T-cell (primary cell): ENCODE measurements around the gene NDUFV3. TPM values are rescaled to one million over a fixed set of nuclear protein-coding genes. Genes with fewer than 3 reads are reported as not detected.
"Not testable (repeated sequence)": the region's sequence is repeated elsewhere in the genome, so short reads cannot be mapped to it uniquely, and the experiment has no call there.

Experiments
- ATAC-seq, 4 experiments: fragments of 200-7000 bp in 3 of 4; fragments of 150-1000 bp in 1 of 4; cut with Tn5 transposase; replicated peaks in 1 of 4; 1 replicate in 3 of 4; 2 replicates in 1 of 4; pipeline ENCODE4 v1.10.0; 2021; ENCODE audit warnings: moderate library complexity in 3 of 4, mild to moderate bottlenecking in 2 of 4, moderate number of reproducible peaks in 1 of 4
- CTCF ChIA-PET, 2 donors: fragments of 300-600 bp; sonication (Branson Sonifier 250); formaldehyde crosslinking; loops; one replicate each; lab custom pipeline; 2022; ENCODE audit warnings: antibody characterized with exemption in 2 of 2; lab: Charles Lee
- POLR2A ChIA-PET, 2 donors: fragments of 300-600 bp; sonication (Branson Sonifier 250); formaldehyde crosslinking; loops; one replicate each; lab custom pipeline; 2022; ENCODE audit warnings: antibody characterized with exemption in 2 of 2; lab: Charles Lee
- DNase-seq, 35 experiments: peaks; one replicate each; pipeline versions ENCODE4 v3.0.0 to v3.0.0-alpha.2; 2013 to 2023
- H3K27ac ChIP-seq: one replicate; pipeline ENCODE4 v1.5.1; 2013; ENCODE audit warnings: low read length
- H3K27me3 ChIP-seq, 2 experiments: replicated peaks in 1 of 2; 1 replicate in 1 of 2; 2 replicates in 1 of 2; pipeline versions ENCODE4 v1.6.1 to v1.7.0; 2013; ENCODE audit warnings: low read length in 1 of 2, mixed read lengths in 1 of 2; ENCODE audit not compliant: control insufficient read depth in 2 of 2, insufficient read depth in 2 of 2; ENCODE audit errors: extremely low read depth in 1 of 2
- H3K36me3 ChIP-seq, 2 donors: 1 replicate in 1 of 2; 2 replicates in 1 of 2; pipeline versions ENCODE4 v1.6.1 to v1.7.0; 2013; ENCODE audit warnings: low read length in 1 of 2; ENCODE audit not compliant: control insufficient read depth in 2 of 2, insufficient read depth in 1 of 2; ENCODE audit errors: extremely low read depth in 1 of 2
- H3K4me1 ChIP-seq, 2 experiments: 1 replicate in 1 of 2; 2 replicates in 1 of 2; pipeline versions ENCODE4 v1.6.1 to v1.7.0; 2013; ENCODE audit warnings: low read length in 2 of 2, mixed read lengths in 1 of 2; ENCODE audit not compliant: insufficient read depth in 2 of 2, control insufficient read depth in 1 of 2; ENCODE audit errors: extremely low read depth in 1 of 2
- H3K4me3 ChIP-seq, 2 donors: 1 replicate in 1 of 2; 2 replicates in 1 of 2; pipeline versions ENCODE4 v1.5.1 to v1.7.0; 2013; ENCODE audit warnings: mild to moderate bottlenecking in 2 of 2, low read length in 1 of 2, moderate library complexity in 1 of 2; ENCODE audit not compliant: control insufficient read depth in 1 of 2; ENCODE audit errors: extremely low read depth in 1 of 2
- H3K9me3 ChIP-seq: 2 replicates; pipeline ENCODE4 v1.7.0; 2013
- H3K27ac Mint-ChIP-seq, 2 donors: one replicate each; pipeline ENCODE4 v1.8.0; 2020 to 2021; ENCODE audit warnings: mild to moderate bottlenecking in 2 of 2, mixed read lengths in 2 of 2
- H3K27me3 Mint-ChIP-seq, 2 donors: one replicate each; pipeline ENCODE4 v1.8.0; 2021 to 2022; ENCODE audit warnings: mixed read lengths in 2 of 2
- H3K36me3 Mint-ChIP-seq: one replicate; pipeline ENCODE4 v1.8.0; 2021; ENCODE audit warnings: mixed read lengths
- H3K4me1 Mint-ChIP-seq, 3 donors: one replicate each; pipeline ENCODE4 v1.8.0; 2020 to 2022; ENCODE audit warnings: mixed read lengths in 3 of 3, mild to moderate bottlenecking in 1 of 3
- H3K4me3 Mint-ChIP-seq, 3 donors: one replicate each; pipeline ENCODE4 v1.8.0; 2020 to 2022; ENCODE audit warnings: mild to moderate bottlenecking in 3 of 3, mixed read lengths in 3 of 3, moderate library complexity in 3 of 3
- H3K9me3 Mint-ChIP-seq, 3 donors: one replicate each; pipeline ENCODE4 v1.8.0; 2020 to 2022; ENCODE audit warnings: mixed read lengths in 3 of 3
- WGBS: methylation state at CpG from one replicate; pipeline ENCODE4 v1.1.5; 2013; ENCODE audit warnings: missing lambda C conversion rate; ENCODE audit not compliant: insufficient coverage; 5-methylcytosine and 5-hydroxymethylcytosine counted together
- total RNA-seq, 35 experiments: library from RNA in 6 of 35; stranded (reverse) in 6 of 35; fragments of 120-200 nt in 1 of 35; gene quantifications; one replicate each; pipeline versions ENCODE4 v1.2.1 to v1.2.4 and lab custom pipeline; 2013 to 2026

The NDUFV3 gene
- total RNA-seq, 5 donors from 2014 or later (not counting 1 experiment from before 2014, with no cell fraction given) = 21.3 to 32.0 (median 28.5) TPM

- Histone ChIP-seq H3K4me1 (peaks cover 0 to 4% of the 10 kb centered on the region in 2 experiments), H3K27me3 (no peaks in the 10 kb centered on the region), H3K36me3 (peaks cover 30 to 61% of the 10 kb centered on the region in 2 donors), H3K9me3 (no peaks in the 10 kb centered on the region), H3K4me3 (no peak overlapping the region), H3K27ac (no peak overlapping the region)
- Mint-ChIP-seq H3K27ac (no peak overlapping the region), H3K9me3 (no peaks in the 10 kb centered on the region), H3K4me3 (no peak overlapping the region), H3K27me3 (no peaks in the 10 kb centered on the region), H3K36me3 (peaks cover 50% of the 10 kb centered on the region), H3K4me1 (peaks cover 0 to 3% (median 3%) of the 10 kb centered on the region in 3 donors)
- CTCF ChIA-PET = no interaction called here
- DNase-seq (no peak), ATAC-seq (no peak)
- 95% methylated on average over 3 of the region's 4 CpGs for WGBS
- POLR2A ChIA-PET = no interaction called here
Measured at GRCh38 chr21:42847726-42848125, 45.4 kb upstream of the NDUFV3 start.

GRCh38 chr21:42848144-42848931 lies 44.8 kb upstream of the NDUFV3 start:
- not testable (repeated sequence) for ATAC-seq

GRCh38 chr21:42848932-42849758 lies 44.0 kb upstream of the NDUFV3 start:
- DNase-seq (no peak), ATAC-seq (no peak)
- no peaks in the 10 kb centered on the region for H3K27me3 ChIP-seq
- peaks cover 33 to 71% of the 10 kb centered on the region in 2 donors for H3K36me3 ChIP-seq
- Mint-ChIP-seq H3K36me3 (peaks cover 43% of the 10 kb centered on the region), H3K4me3 (no peak overlapping the region), H3K4me1 (peaks cover 0 to 3% (median 3%) of the 10 kb centered on the region in 3 donors), H3K27me3 (no peaks in the 10 kb centered on the region), H3K27ac (no peak overlapping the region), H3K9me3 (no peaks in the 10 kb centered on the region)
- no peak overlapping the region for H3K27ac ChIP-seq
- 96% methylated on average over 51 of the region's 54 CpGs for WGBS
- POLR2A ChIA-PET = interaction anchor here in 1 of 2 donors (0.6 kb wide), 1 partner anchor 462 kb away, joined by 3 read pairs; no protein-coding TSS in a partner anchor
- CTCF ChIA-PET = no interaction called here
- peaks cover 0 to 4% of the 10 kb centered on the region in 2 experiments for H3K4me1 ChIP-seq
- no peaks in the 10 kb centered on the region for H3K9me3 ChIP-seq
- no peak overlapping the region for H3K4me3 ChIP-seq

More at GRCh38 chr21:42848144-42848931, 44.8 kb upstream of the NDUFV3 start:
- CTCF ChIA-PET, H3K27ac ChIP-seq, POLR2A ChIA-PET, H3K4me3 Mint-ChIP-seq, H3K27me3 Mint-ChIP-seq, H3K9me3 ChIP-seq, H3K9me3 Mint-ChIP-seq, H3K27me3 ChIP-seq, H3K4me3 ChIP-seq, H3K4me1 Mint-ChIP-seq, DNase-seq, H3K27ac Mint-ChIP-seq, H3K4me1 ChIP-seq: not testable (repeated sequence)
- WGBS = over 99% methylated on average over 35 of the region's 95 CpGs
- peaks cover 30 to 65% of the 10 kb centered on the region in 2 donors for H3K36me3 ChIP-seq
- H3K36me3 Mint-ChIP-seq = peaks cover 45% of the 10 kb centered on the region

GRCh38 chr21:42849759-42850412 lies 43.2 kb upstream of the NDUFV3 start:
- no peak overlapping the region for H3K27ac Mint-ChIP-seq
- POLR2A ChIA-PET = interaction anchor here in 1 of 2 donors (0.6 kb wide), 1 partner anchor 463 kb away, joined by 3 read pairs; no protein-coding TSS in a partner anchor
- Histone ChIP-seq H3K27ac (no peak overlapping the region), H3K9me3 (no peaks in the 10 kb centered on the region), H3K36me3 (peaks cover 39 to 71% of the 10 kb centered on the region in 2 donors), H3K4me1 (peaks cover 0 to 4% of the 10 kb centered on the region in 2 experiments), H3K4me3 (no peak overlapping the region), H3K27me3 (no peaks in the 10 kb centered on the region)
- 94% methylated on average over 26 of the region's 29 CpGs for WGBS
- H3K9me3 Mint-ChIP-seq = no peaks in the 10 kb centered on the region
- CTCF ChIA-PET = no interaction called here
- DNase-seq = no peak
- no peak for ATAC-seq
- H3K4me3 Mint-ChIP-seq = no peak overlapping the region
- no peaks in the 10 kb centered on the region for H3K27me3 Mint-ChIP-seq
- peaks cover 45% of the 10 kb centered on the region for H3K36me3 Mint-ChIP-seq
- H3K4me1 Mint-ChIP-seq = peaks cover 0 to 3% (median 3%) of the 10 kb centered on the region in 3 donors

- no peaks in the 10 kb centered on the region for H3K9me3 ChIP-seq
- H3K4me3 Mint-ChIP-seq = no peak overlapping the region
- peaks cover 39% of the 10 kb centered on the region for H3K36me3 Mint-ChIP-seq
- no peak overlapping the region for H3K27ac Mint-ChIP-seq
- H3K36me3 ChIP-seq = peaks cover 40 to 71% of the 10 kb centered on the region in 2 donors
- peaks cover 0 to 3% (median 1%) of the 10 kb centered on the region in 3 donors for H3K4me1 Mint-ChIP-seq
- 96% methylated on average over 10 of the region's 10 CpGs for WGBS
- no peaks in the 10 kb centered on the region for H3K9me3 Mint-ChIP-seq
- ATAC-seq = no peak
- DNase-seq = no peak
- no peak overlapping the region for H3K4me3 ChIP-seq
- peaks cover 0 to 4% of the 10 kb centered on the region in 2 experiments for H3K4me1 ChIP-seq
- ChIA-PET CTCF (no interaction called here), POLR2A (no interaction called here)
- H3K27me3 Mint-ChIP-seq = no peaks in the 10 kb centered on the region
- no peak overlapping the region for H3K27ac ChIP-seq
- no peaks in the 10 kb centered on the region for H3K27me3 ChIP-seq
Measured at GRCh38 chr21:42850463-42850862, 42.6 kb upstream of the NDUFV3 start.

- Histone ChIP-seq H3K4me3 (no peak overlapping the region), H3K36me3 (peaks cover 39 to 72% of the 10 kb centered on the region in 2 donors), H3K9me3 (no peaks in the 10 kb centered on the region), H3K4me1 (peaks cover 0 to 4% of the 10 kb centered on the region in 2 experiments), H3K27ac (no peak overlapping the region), H3K27me3 (no peaks in the 10 kb centered on the region)
- Mint-ChIP-seq H3K36me3 (peaks cover 39% of the 10 kb centered on the region), H3K27me3 (no peaks in the 10 kb centered on the region), H3K4me3 (no peak overlapping the region), H3K9me3 (no peaks in the 10 kb centered on the region), H3K27ac (no peak overlapping the region), H3K4me1 (peaks cover 0 to 3% (median 0%) of the 10 kb centered on the region in 3 donors)
- peak in 3 of 4 experiments; percentile 31 to 43 (median 40) for ATAC-seq
- POLR2A ChIA-PET = no interaction called here
- 72% methylated on average over 18 of the region's 21 CpGs for WGBS
- CTCF ChIA-PET = no interaction called here
- DNase-seq = peak in 14 of 35 experiments; percentile 8 to 40 (median 22)
Measured at GRCh38 chr21:42850866-42851391, 42.2 kb upstream of the NDUFV3 start.
